ENCODE results near the gene ITPR2. TPM values are rescaled to one million over a fixed set of nuclear protein-coding genes. Genes with fewer than 3 reads are reported as not detected.

The ITPR2 gene
- total RNA-seq, 1 experiment from 2014 or later: 4.0 TPM

DNA sequence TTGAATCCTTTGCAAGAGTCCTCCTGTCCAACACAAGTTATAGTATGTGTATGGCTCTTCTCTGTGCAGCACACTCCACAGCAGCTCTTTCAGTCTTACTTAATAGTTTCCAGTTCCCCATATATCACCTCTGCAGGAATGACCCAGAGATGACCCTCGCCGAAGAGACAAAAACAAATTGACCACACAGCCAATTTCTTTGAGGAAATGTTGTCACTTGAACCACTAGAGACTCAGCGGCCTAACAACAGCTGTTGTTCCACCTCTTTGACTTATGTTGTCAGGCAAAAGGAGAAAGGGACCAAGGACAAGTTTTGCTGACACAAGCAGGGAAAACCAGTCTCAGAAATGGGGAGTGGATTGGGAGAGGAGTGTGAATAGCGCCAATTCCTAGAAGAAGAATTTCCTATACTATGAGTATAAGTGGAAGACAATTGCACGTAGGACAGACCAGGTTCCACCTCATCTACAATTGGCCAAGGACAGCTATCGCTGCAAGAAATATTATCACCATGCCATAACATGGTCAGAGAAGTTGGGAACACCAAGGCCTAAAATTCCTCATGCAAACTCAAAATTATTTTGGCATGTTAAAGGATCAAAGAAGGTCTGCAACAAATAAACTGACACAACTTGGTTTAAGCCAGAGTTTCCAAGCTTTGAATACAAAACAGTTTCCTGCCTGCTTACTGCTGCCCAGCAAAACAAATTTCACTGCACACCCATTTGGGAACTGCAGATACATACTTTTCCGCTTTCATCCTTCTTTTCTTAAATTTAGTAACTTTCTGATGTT is 41.7 kb upstream of the ITPR2 start:
- Histone ChIP-seq H3K27ac (ENCODE audit: low read length) (no peak overlapping the region), H3K9me2 (replicated peaks; ENCODE audit: low read length) (no peaks in the 10 kb centered on the region), H3K9me3 (ENCODE audit: low read length) (no peaks in the 10 kb centered on the region), H2AFZ (ENCODE audit: low read length) (no peak overlapping the region), H3K4me3 (ENCODE audit: low read length) (no peak overlapping the region), H3K4me1 (ENCODE audit: insufficient read depth, low read length) (peaks cover 13% of the 10 kb centered on the region), H3K9ac (ENCODE audit: low read length) (no peak overlapping the region), H3K36me3 (ENCODE audit: low read depth, low read length) (no peaks in the 10 kb centered on the region), H3K79me2 (ENCODE audit: low read length) (no peaks in the 10 kb centered on the region), H3K27me3 (ENCODE audit: low read length) (no peaks in the 10 kb centered on the region), H4K20me1 (ENCODE audit: low read length) (no peaks in the 10 kb centered on the region), H3K4me2 (ENCODE audit: low read length) (no peak overlapping the region), H3F3A (ENCODE audit: low read length, unreplicated experiment) (no peaks in the 10 kb centered on the region)
- CTCF ChIA-PET: no interaction called here
- TF ChIP-seq EZH2phosphoT487 (IDR thresholded peaks at IDR 0.05; ENCODE audit: borderline replicate concordance, low read length): no peak
- TF ChIP-seq, protein P1, sequence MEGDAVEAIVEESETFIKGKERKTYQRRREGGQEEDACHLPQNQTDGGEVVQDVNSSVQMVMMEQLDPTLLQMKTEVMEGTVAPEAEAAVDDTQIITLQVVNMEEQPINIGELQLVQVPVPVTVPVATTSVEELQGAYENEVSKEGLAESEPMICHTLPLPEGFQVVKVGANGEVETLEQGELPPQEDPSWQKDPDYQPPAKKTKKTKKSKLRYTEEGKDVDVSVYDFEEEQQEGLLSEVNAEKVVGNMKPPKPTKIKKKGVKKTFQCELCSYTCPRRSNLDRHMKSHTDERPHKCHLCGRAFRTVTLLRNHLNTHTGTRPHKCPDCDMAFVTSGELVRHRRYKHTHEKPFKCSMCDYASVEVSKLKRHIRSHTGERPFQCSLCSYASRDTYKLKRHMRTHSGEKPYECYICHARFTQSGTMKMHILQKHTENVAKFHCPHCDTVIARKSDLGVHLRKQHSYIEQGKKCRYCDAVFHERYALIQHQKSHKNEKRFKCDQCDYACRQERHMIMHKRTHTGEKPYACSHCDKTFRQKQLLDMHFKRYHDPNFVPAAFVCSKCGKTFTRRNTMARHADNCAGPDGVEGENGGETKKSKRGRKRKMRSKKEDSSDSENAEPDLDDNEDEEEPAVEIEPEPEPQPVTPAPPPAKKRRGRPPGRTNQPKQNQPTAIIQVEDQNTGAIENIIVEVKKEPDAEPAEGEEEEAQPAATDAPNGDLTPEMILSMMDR (conservative IDR thresholded peaks at IDR 0.05; ENCODE audit: low read depth, low read length): no peak
- TF ChIP-seq EZH2 (IDR thresholded peaks at IDR 0.05; ENCODE audit: low read length, unreplicated experiment): no peak
- POLR2A ChIA-PET (ENCODE audit: unreplicated experiment): no interaction called here
- DNase-seq (no peak), ATAC-seq (no peak)
- BruUV-seq (replicated peaks): no TSS peak
- intact Hi-C loops (cut with micrococcal nuclease): no loop called here

DNA sequence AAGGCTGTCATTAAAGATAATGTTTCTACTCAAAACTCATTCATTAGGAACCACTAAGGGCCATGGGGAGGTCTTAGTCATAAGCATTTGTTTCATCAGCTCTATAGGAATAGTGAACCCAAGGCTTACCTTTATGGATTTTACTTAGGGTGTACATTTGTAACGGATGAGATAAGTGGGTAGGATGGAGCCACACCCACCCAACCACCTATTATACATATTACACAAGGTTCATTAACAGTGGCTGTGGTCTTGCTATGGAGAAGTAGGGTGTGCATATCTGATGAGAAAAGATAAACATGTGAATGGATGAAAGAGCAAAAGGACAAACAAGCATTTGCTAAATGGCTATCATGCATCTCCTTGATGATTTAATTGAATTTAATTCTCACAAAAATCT is 39.6 kb upstream of the ITPR2 start:
- H3K27me3 ChIP-seq (ENCODE audit: low read length): no peaks in the 10 kb centered on the region
- TF ChIP-seq, protein P1 (conservative IDR thresholded peaks at IDR 0.05; ENCODE audit: low read depth, low read length): no peak
- TF ChIP-seq EZH2phosphoT487 (IDR thresholded peaks at IDR 0.05; ENCODE audit: borderline replicate concordance, low read length) (no peak), EZH2 (IDR thresholded peaks at IDR 0.05; ENCODE audit: low read length, unreplicated experiment) (no peak)
- no peak overlapping the region for H3K27ac ChIP-seq (ENCODE audit: low read length)
- H3K9me3 ChIP-seq (ENCODE audit: low read length): no peaks in the 10 kb centered on the region
- no peaks in the 10 kb centered on the region for H3K36me3 ChIP-seq (ENCODE audit: low read depth, low read length)
- H2AFZ ChIP-seq (ENCODE audit: low read length): no peak overlapping the region
- intact Hi-C loops (cut with micrococcal nuclease): no loop called here
- H3K79me2 ChIP-seq (ENCODE audit: low read length): no peaks in the 10 kb centered on the region
- ATAC-seq (no peak), DNase-seq (no peak)
- no peaks in the 10 kb centered on the region for H3F3A ChIP-seq (ENCODE audit: low read length, unreplicated experiment)
- no peak overlapping the region for H3K4me3 ChIP-seq (ENCODE audit: low read length)
- no peak overlapping the region for H3K4me2 ChIP-seq (ENCODE audit: low read length)
- H3K9me2 ChIP-seq (replicated peaks; ENCODE audit: low read length): no peaks in the 10 kb centered on the region
- H3K4me1 ChIP-seq (ENCODE audit: insufficient read depth, low read length): peaks cover 13% of the 10 kb centered on the region
- ChIA-PET POLR2A (ENCODE audit: unreplicated experiment) (no interaction called here), CTCF (no interaction called here)
- no peak overlapping the region for H3K9ac ChIP-seq (ENCODE audit: low read length)
- no TSS peak for BruUV-seq (replicated peaks)
- H4K20me1 ChIP-seq (ENCODE audit: low read length): no peaks in the 10 kb centered on the region

DNA sequence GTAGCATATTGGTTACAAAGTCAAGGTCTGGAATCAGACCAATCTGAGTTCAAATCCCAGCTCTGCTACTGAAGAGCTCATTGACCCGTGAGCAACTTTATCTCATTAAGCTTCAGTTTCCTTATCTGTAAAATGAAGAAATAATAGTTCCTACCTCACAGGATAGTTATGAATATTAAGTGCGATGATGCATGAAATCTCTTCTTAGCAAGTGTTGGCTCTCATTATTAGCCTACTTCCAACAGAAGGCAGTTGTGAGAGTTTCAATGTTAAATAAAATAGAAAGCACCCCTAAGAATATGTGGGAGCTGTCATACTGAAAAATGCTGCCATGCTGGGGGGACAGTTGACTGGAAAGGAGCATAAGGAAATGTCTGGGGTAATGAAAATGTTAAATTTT is 39.0 kb upstream of the ITPR2 start:
- H3F3A ChIP-seq (ENCODE audit: low read length, unreplicated experiment): no peaks in the 10 kb centered on the region
- no peaks in the 10 kb centered on the region for H3K9me3 ChIP-seq (ENCODE audit: low read length)
- CTCF ChIA-PET: no interaction called here
- POLR2A ChIA-PET (ENCODE audit: unreplicated experiment): no interaction called here
- no peaks in the 10 kb centered on the region for H4K20me1 ChIP-seq (ENCODE audit: low read length)
- no peaks in the 10 kb centered on the region for H3K79me2 ChIP-seq (ENCODE audit: low read length)
- no peak overlapping the region for H3K4me2 ChIP-seq (ENCODE audit: low read length)
- H3K27ac ChIP-seq (ENCODE audit: low read length): no peak overlapping the region
- H3K4me1 ChIP-seq (ENCODE audit: insufficient read depth, low read length): peaks cover 13% of the 10 kb centered on the region
- H3K9me2 ChIP-seq (replicated peaks; ENCODE audit: low read length): no peaks in the 10 kb centered on the region
- H3K27me3 ChIP-seq (ENCODE audit: low read length): no peaks in the 10 kb centered on the region
- TF ChIP-seq EZH2phosphoT487 (IDR thresholded peaks at IDR 0.05; ENCODE audit: borderline replicate concordance, low read length) (no peak), EZH2 (IDR thresholded peaks at IDR 0.05; ENCODE audit: low read length, unreplicated experiment) (no peak)
- TF ChIP-seq, protein P1 (conservative IDR thresholded peaks at IDR 0.05; ENCODE audit: low read depth, low read length): no peak
- no TSS peak for BruUV-seq (replicated peaks)
- H3K36me3 ChIP-seq (ENCODE audit: low read depth, low read length): no peaks in the 10 kb centered on the region
- intact Hi-C loops (cut with micrococcal nuclease): no loop called here
- H3K4me3 ChIP-seq (ENCODE audit: low read length): no peak overlapping the region
- DNase-seq: no peak
- ATAC-seq: no peak
- H2AFZ ChIP-seq (ENCODE audit: low read length): no peak overlapping the region
- H3K9ac ChIP-seq (ENCODE audit: low read length): no peak overlapping the region

All from PC-3 (cell line).